Measurements from ENCODE around the gene PDX1.

- TF ChIP-seq EZH2 (IDR thresholded peaks at IDR 0.05; ENCODE audit: borderline replicate concordance, insufficient read depth, low read length, poor library complexity, severe bottlenecking) (no peak), REST (IDR thresholded peaks at IDR 0.05; ENCODE audit: borderline replicate concordance) (no peak), CTCF (IDR thresholded peaks at IDR 0.05; ENCODE audit: poor library complexity, severe bottlenecking) (no peak), SMC3 (conservative IDR thresholded peaks at IDR 0.05; ENCODE audit: poor library complexity) (no peak), TAF1 (IDR thresholded peaks at IDR 0.05; ENCODE audit: low read depth) (no peak), POLR2AphosphoS5 (IDR thresholded peaks at IDR 0.05) (no peak), RAD21 (conservative IDR thresholded peaks at IDR 0.05) (no peak), EP300 (conservative IDR thresholded peaks at IDR 0.05; ENCODE audit: poor library complexity, severe bottlenecking) (no peak), MXI1 (conservative IDR thresholded peaks at IDR 0.05; ENCODE audit: poor library complexity, severe bottlenecking) (no peak)
Observed at GRCh38 chr13:27959976-27960361, 40.2 kb downstream of the PDX1 start.
